GM20431 (cell line): ENCODE results near the gene HDDC3.

Experiments used
- in situ Hi-C: fragments of 300-500 bp; cut with MseI, MboI; formaldehyde crosslinking; loops from one replicate; pipeline ENCODE4 v1.15.0; 2020; ENCODE audit warnings: low sequenced_read_pairs; ENCODE audit not compliant: unreplicated experiment

Gene HDDC3

DNA sequence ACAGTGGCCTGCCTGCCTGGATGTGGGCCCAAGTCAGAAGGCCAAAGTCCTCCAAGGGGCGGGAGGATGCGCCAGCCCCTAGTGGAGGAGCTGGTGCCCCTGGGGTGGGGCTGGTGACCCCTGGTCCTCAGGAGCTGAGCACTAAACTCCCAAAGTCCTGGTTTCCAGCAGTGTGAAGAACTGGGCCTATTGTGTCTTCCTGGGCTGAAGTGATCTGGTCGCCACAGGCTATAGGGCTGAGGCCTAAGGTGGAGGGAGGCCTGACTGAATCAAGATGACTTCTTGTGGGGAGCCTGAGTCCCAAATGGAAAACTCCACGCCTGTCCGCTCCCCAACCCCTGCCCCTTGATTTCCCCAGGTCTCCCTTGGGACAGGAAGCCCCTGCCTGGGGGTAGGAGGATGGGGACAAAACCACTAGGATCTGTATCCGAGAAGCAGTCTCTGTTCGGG lies 48.8 kb downstream of the HDDC3 start:
- in situ Hi-C loops, result loop anchor here (25.0 kb wide), 1 partner anchor 546 kb away; no protein-coding TSS in a partner anchor

DNA sequence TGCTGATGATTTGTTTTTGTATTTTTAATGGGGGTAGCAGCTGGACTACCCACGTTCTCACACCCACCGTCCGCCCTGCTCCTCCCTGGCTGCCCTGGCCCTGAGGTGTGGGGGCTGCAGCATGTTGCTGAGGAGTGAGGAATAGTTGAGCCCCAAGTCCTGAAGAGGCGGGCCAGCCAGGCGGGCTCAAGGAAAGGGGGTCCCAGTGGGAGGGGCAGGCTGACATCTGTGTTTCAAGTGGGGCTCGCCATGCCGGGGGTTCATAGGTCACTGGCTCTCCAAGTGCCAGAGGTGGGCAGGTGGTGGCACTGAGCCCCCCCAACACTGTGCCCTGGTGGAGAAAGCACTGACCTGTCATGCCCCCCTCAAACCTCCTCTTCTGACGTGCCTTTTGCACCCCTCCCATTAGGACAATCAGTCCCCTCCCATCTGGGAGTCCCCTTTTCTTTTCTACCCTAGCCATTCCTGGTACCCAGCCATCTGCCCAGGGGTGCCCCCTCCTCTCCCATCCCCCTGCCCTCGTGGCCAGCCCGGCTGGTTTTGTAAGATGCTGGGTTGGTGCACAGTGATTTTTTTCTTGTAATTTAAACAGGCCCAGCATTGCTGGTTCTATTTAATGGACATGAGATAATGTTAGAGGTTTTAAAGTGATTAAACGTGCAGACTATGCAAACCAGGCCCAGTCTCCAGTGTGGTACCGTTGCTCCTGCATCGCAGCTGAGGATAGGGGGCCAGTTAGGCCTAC lies 49.4 kb downstream of the HDDC3 start:
- in situ Hi-C loops, result loop anchor here (25.0 kb wide), 1 partner anchor 546 kb away; no protein-coding TSS in a partner anchor

DNA sequence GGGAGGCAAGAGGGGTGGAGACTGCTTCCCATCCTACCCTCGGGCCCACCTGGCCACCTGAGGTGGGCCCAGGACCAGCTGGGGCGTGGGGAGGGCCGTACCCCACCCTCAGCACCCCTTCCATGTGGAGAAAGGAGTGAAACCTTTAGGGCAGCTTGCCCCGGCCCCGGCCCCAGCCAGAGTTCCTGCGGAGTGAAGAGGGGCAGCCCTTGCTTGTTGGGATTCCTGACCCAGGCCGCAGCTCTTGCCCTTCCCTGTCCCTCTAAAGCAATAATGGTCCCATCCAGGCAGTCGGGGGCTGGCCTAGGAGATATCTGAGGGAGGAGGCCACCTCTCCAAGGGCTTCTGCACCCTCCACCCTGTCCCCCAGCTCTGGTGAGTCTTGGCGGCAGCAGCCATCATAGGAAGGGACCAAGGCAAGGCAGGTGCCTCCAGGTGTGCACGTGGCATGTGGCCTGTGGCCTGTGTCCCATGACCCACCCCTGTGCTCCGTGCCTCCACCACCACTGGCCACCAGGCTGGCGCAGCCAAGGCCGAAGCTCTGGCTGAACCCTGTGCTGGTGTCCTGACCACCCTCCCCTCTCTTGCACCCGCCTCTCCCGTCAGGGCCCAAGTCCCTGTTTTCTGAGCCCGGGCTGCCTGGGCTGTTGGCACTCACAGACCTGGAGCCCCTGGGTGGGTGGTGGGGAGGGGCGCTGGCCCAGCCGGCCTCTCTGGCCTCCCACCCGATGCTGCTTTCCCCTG lies 50.2 kb downstream of the HDDC3 start:
- in situ Hi-C loops, result loop anchor here (25.0 kb wide), 1 partner anchor 545 kb away; no protein-coding TSS in a partner anchor

DNA sequence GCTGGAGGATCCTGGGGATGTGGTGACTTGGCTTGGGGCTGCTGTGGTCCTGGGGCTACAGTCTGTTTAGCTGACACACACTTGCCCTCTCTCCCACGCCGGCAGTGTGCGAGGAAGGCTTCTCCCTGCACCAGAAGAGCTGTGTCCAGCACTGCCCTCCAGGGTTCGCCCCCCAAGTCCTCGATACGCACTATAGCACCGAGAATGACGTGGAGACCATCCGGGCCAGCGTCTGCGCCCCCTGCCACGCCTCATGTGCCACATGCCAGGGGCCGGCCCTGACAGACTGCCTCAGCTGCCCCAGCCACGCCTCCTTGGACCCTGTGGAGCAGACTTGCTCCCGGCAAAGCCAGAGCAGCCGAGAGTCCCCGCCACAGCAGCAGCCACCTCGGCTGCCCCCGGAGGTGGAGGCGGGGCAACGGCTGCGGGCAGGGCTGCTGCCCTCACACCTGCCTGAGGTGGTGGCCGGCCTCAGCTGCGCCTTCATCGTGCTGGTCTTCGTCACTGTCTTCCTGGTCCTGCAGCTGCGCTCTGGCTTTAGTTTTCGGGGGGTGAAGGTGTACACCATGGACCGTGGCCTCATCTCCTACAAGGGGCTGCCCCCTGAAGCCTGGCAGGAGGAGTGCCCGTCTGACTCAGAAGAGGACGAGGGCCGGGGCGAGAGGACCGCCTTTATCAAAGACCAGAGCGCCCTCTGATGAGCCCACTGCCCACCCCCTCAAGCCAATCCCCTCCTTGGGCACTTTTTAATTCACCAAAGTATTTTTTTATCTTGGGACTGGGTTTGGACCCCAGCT lies 51.0 kb downstream of the HDDC3 start:
- in situ Hi-C loops, result loop anchor here (25.0 kb wide), 1 partner anchor 544 kb away; no protein-coding TSS in a partner anchor

DNA sequence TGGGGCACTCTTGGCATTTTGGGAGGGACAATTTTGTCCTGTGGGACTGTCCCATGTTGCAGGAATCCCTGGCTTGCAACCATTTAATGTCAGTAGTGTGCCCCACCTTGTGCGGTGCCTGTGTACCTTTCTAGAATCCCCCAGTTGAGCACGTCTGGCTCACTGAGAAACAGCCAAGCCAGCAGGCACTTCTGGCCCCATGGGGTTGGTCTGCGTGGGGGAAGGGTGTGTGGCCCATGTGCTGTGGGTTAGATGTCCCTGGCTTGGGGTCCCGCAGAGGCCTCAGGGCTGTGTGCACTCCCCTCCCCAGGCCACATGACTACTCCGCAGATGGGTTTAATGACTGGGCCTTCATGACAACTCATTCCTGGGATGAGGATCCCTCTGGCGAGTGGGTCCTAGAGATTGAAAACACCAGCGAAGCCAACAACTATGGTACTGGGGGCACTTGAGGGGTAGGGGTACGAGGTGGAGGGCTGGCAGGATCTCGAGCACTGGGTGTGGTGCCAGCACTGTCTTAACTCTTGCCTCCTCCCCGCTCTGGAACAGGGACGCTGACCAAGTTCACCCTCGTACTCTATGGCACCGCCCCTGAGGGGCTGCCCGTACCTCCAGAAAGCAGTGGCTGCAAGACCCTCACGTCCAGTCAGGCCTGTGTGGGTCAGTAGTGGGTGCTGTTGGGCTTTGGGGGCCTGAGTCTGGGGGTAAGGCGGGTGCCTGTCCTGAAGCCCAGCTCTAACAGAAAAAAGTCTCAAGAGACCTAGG lies 51.8 kb downstream of the HDDC3 start:
- in situ Hi-C loops, result loop anchor here (25.0 kb wide), 1 partner anchor 543 kb away; no protein-coding TSS in a partner anchor
